ENCODE data around the gene ALK. TPM values are rescaled to one million over a fixed set of nuclear protein-coding genes. Genes with fewer than 3 reads are reported as not detected.

The ALK gene
- total RNA-seq, 1 experiment from 2014 or later, result not detected

DNA sequence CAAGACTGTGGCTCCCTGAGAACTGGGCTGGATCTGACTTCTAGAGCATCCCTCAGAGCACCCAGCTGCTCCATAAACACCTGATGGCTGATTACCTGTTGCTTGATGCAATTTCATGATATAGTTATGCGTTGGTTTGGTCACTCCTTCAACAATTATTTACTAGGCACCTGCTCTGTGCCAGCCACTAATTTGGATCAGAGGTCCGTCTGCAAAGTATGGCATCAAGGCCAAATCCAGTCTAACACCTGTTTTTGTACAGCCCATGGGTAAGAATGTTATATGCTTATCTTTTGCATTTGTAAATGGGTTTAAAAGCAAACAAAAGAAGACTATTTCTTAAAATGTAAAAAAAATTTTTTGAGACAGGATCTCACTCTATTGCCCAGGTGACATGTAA, 348.2 kb downstream of the ALK start:
- no peaks in the 10 kb centered on the region for H4K20me1 ChIP-seq (ENCODE audit: control insufficient read depth, insufficient read depth, insufficient read length)
- H4K5ac ChIP-seq (ENCODE audit: insufficient read length, low read depth, low read length), result no peak overlapping the region
- no peak overlapping the region for H3K23ac ChIP-seq (ENCODE audit: insufficient read length, low read depth, low read length)
- no peak overlapping the region for H3K4me2 ChIP-seq (ENCODE audit: insufficient read depth, insufficient read length, low read length)
- no peaks in the 10 kb centered on the region for H3K36me3 Mint-ChIP-seq (ENCODE audit: insufficient read depth in 1 of 3, low read depth in 3 of 3)
- no peak overlapping the region for H2BK20ac ChIP-seq (ENCODE audit: low read depth, low read length, poor library complexity, severe bottlenecking)
- H3T11ph ChIP-seq (ENCODE audit: low read length), result no peak overlapping the region
- H2BK12ac ChIP-seq (ENCODE audit: insufficient read length, low read depth, low read length), result no peak overlapping the region
- H4K8ac ChIP-seq (replicated peaks; ENCODE audit: insufficient read length, low read depth, low read length), result no peak overlapping the region
- TF ChIP-seq, protein P1, sequence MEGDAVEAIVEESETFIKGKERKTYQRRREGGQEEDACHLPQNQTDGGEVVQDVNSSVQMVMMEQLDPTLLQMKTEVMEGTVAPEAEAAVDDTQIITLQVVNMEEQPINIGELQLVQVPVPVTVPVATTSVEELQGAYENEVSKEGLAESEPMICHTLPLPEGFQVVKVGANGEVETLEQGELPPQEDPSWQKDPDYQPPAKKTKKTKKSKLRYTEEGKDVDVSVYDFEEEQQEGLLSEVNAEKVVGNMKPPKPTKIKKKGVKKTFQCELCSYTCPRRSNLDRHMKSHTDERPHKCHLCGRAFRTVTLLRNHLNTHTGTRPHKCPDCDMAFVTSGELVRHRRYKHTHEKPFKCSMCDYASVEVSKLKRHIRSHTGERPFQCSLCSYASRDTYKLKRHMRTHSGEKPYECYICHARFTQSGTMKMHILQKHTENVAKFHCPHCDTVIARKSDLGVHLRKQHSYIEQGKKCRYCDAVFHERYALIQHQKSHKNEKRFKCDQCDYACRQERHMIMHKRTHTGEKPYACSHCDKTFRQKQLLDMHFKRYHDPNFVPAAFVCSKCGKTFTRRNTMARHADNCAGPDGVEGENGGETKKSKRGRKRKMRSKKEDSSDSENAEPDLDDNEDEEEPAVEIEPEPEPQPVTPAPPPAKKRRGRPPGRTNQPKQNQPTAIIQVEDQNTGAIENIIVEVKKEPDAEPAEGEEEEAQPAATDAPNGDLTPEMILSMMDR (conservative IDR thresholded peaks at IDR 0.05), result no peak
- H3K27me3 ChIP-seq (ENCODE audit: insufficient read depth, low read length), result no peaks in the 10 kb centered on the region
- no peak overlapping the region for H4K91ac ChIP-seq (ENCODE audit: insufficient read length, low read depth, low read length)
- H2AFZ ChIP-seq (ENCODE audit: low read length), result no peak overlapping the region
- H3K27me3 Mint-ChIP-seq (ENCODE audit: low read depth), result peaks cover 23% of the 10 kb centered on the region
- H3K4ac ChIP-seq (ENCODE audit: low read depth, low read length), result no peak overlapping the region
- no peak overlapping the region for H2BK120ac ChIP-seq (ENCODE audit: low read depth, low read length, poor library complexity, severe bottlenecking)
- H2BK15ac ChIP-seq (ENCODE audit: low read depth, low read length), result no peak overlapping the region
- DNase-seq, result no peak
- no peak overlapping the region for H3K27ac ChIP-seq (ENCODE audit: insufficient read length, low read depth, low read length)
- no peak overlapping the region for H2AK5ac ChIP-seq (ENCODE audit: insufficient read length, low read length)
- H3K4me3 Mint-ChIP-seq, result no peak overlapping the region
- no CpG with 5 or more reads among the region's 2 CpGs for WGBS (ENCODE audit: extremely low coverage, insufficient read length, low lambda C conversion rate)
- H2BK5ac ChIP-seq (ENCODE audit: insufficient read length, low read length), result no peak overlapping the region
- no peak overlapping the region for H3K9ac ChIP-seq (ENCODE audit: extremely low read depth, insufficient read length, low read length)
- H3K4me1 ChIP-seq (ENCODE audit: insufficient read depth, low read length), result no peaks in the 10 kb centered on the region; the same call in 1 of the 2 replicates
- no peak overlapping the region for H3K27ac Mint-ChIP-seq
- no peak overlapping the region for H3K56ac ChIP-seq (ENCODE audit: insufficient read length, low read depth, low read length)
- H3K9me3 Mint-ChIP-seq, result no peaks in the 10 kb centered on the region
- no peaks in the 10 kb centered on the region for H3K79me1 ChIP-seq (ENCODE audit: insufficient read depth, low read depth, low read length, poor library complexity, severe bottlenecking)
- H3K4me1 Mint-ChIP-seq, result peaks cover 14 to 16% of the 10 kb centered on the region in 2 experiments
- no peaks in the 10 kb centered on the region for H3K9me3 ChIP-seq (ENCODE audit: control insufficient read depth, low read depth, low read length)
- H3K79me2 ChIP-seq (ENCODE audit: insufficient read depth, low read length), result no peaks in the 10 kb centered on the region
- H3K18ac ChIP-seq (ENCODE audit: insufficient read length, low read depth, low read length), result no peak overlapping the region
- no peak overlapping the region for H3K14ac ChIP-seq (ENCODE audit: insufficient read depth, low read length)
- no peaks in the 10 kb centered on the region for H3K23me2 ChIP-seq (ENCODE audit: insufficient read length, low read depth, low read length, poor library complexity, severe bottlenecking)
